CD4-positive, alpha-beta T cell treated with Interleukin-2 at 100 ng/mL for 4 hours (primary cell): ENCODE measurements around the gene GJB3.
"Not testable (repeated sequence)": the region's sequence is repeated elsewhere in the genome, so short reads cannot be mapped to it uniquely, and the experiment has no call there.

Experiments used
- DNase-seq: peaks from one replicate; pipeline ENCODE4 v3.0.0-alpha.2; 2020; ENCODE audit warnings: low spot score

Gene GJB3

DNA sequence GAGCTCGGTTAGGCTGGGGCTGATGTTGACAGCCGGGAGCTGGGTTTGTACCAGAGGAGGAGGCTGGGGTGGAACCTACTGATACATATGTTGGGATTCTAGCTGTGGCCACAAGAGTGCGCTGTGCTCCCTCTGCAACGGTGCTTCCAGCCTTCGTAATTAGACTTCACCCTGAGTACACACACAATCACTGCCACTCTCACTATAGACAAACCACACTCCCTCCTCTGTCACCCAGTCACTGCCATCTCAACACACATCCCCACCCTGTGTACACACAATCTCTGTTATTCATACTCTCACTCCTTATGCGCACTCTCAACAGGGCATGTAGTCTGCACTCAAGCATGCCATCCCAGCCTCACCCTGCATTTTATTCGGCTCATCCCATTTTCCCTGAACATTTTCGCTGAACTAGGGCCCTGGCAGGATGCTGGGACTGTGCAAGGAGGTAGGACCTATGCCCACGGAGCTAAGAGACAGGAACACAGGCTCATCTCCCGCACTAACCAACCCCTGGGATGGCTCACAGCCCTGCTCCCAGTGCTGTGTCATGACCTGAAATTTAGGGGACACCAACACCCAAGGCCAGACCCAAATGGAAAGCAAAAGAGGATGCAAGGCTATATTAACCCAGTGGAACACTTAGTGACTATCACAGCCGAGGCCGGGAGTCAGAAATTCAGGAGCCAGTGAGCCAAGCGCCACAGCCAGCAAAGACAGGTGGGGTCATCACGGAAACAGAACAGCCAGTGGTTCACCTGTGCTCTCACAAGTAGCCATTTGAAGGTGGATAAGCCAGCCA, 5.7 kb downstream of the GJB3 start:
- DNase-seq, result peak; percentile 60

DNA sequence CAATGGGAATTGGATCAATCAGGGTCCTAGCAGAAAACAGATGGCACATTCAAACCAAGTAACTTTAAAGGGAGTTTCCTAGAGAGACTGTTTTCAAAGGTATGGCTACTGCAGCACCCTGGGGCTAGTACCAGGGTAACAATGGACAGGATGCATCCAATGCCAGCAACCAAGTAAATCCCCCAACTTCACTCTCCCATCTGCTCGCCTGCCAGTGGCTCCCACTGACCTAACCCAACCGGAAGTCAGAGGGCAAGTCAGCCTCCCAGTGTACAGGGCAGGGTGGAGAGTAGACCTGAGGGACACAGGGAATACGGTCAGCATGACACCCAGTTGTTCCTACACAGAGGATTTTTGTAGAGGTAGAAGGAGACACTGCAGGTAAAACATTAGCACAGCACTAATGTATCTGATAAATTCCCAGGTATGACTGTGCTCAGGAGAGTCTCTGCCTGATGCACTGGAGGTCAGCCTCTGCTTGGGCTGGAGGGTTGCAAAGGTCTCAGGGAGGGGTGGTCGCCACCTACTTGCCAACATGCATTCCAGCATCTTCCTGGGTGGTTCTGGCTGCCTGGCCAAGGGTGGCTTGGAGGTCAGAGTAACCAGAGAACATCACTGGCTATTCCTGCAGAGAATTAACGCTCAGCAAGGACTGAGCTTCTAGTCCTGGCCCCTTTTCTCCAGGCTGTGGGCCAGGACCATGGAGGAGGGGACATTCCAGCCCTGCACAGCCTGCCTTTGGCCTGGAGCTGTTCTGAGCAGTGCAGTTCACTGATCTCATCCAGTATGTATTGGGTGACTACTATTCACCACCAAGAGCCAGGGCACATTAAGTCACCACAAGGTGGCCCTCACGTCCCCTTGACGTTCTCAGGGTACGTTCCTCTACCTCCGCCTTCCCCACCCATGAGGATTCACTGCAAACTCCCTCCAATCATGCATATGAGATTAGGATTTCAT, 6.7 kb downstream of the GJB3 start:
- no peak for DNase-seq

DNA sequence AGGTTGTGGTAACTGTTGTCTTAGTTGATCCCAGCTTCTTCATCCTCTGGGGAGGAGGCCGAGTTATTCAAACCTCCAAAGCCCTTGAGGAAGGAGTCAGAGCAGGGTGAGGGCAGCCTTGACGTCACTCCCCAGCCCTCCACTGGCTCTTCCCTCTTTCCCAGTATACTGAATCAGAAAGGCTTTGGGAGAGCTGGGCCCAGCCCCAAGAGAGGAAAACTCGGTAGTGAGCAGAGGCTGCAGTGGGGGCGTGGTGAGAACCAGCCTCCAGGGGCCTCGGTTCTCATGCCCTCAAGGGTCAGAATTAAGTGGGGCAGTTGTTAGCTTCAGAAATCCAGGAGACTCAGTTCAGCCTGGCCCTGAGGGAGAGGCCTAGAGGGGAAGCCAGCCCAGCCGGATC, 10.0 kb downstream of the GJB3 start:
- no peak for DNase-seq

DNA sequence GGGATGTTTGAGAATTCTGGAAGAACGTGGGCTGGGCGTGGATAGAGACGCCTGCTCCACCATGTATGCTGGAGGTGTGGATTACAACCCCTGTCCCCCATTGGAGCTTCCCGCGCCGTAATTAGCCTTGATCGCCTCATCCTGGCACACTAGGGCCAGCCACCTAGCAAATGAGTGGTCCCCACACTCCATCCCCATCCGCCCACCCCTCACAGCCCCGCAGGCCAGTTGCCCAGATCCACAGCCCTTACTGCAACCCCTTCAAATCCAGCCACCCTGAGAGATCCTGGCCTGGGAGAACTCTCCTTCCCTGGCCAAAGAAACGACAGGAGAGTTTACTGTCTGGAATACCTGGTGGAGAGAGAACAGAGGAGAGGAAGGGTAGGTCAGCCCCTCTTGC, 11.4 kb downstream of the GJB3 start:
- DNase-seq, result no peak

DNA sequence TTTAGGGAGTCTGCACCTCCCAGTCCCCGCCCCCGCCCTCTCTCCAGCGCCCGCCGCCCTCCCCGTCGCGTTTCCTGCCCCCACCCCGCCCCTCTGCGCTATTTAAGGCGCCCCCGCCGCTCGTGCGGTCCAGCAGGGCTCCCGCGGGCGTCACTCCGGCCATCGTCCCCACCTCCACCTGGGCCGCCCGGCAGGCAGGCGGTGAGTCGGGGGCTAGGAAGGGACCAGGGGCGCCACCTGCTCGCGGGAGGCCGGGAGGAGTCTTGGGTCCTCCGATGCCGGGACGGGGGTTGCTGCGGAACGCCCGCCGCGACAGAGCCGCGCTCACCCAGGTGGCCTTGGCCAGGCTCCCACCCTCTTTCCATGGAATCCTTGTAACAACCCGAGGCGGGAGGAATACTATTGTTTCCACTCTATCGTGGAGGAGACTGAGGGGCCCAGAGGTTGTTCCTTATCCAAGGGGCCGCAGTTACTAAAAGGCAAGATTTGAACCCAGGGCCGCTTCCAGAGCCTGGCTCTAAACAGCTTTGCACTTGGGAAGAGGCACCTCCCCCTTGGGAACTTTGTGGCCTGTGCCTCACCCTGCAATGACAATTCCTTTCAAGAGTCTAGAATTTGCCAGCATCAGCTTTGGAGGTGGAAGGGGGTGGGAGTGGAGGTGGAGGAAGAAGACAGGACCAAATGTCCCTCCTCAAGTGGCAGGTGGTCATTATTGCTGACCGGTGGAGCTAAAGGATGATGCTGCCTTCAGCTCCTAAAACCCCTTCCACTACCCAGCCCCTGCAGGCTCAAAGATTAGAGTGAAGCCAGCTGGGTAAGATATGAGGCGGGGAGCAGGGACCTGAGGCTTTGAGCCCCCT, 12.1 kb downstream of the GJB3 start, which contains the start of gene GJA4:
Gene GJA4 (plus strand): TSS at position 132 of the 860 bp plus-strand sequence. CDS start 1,215 bp downstream, outside the sequence.
- DNase-seq, result no peak

DNA sequence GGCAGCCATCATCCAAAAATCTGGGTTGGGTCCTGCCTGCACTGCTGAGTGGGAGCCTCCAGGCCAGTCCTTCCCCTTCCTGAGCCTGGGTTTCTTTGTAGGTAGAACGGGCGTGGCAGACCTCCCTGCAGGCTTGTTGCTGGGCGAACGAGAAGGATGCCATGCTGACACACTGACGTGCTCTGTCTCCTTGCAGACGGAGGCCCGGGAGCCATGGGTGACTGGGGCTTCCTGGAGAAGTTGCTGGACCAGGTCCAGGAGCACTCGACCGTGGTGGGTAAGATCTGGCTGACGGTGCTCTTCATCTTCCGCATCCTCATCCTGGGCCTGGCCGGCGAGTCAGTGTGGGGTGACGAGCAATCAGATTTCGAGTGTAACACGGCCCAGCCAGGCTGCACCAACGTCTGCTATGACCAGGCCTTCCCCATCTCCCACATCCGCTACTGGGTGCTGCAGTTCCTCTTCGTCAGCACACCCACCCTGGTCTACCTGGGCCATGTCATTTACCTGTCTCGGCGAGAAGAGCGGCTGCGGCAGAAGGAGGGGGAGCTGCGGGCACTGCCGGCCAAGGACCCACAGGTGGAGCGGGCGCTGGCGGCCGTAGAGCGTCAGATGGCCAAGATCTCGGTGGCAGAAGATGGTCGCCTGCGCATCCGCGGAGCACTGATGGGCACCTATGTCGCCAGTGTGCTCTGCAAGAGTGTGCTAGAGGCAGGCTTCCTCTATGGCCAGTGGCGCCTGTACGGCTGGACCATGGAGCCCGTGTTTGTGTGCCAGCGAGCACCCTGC, 13.2 kb downstream of the GJB3 start:
- DNase-seq, result no peak

DNA sequence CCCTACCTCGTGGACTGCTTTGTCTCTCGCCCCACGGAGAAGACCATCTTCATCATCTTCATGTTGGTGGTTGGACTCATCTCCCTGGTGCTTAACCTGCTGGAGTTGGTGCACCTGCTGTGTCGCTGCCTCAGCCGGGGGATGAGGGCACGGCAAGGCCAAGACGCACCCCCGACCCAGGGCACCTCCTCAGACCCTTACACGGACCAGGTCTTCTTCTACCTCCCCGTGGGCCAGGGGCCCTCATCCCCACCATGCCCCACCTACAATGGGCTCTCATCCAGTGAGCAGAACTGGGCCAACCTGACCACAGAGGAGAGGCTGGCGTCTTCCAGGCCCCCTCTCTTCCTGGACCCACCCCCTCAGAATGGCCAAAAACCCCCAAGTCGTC, 13.8 kb downstream of the GJB3 start:
- DNase-seq, result no peak

DNA sequence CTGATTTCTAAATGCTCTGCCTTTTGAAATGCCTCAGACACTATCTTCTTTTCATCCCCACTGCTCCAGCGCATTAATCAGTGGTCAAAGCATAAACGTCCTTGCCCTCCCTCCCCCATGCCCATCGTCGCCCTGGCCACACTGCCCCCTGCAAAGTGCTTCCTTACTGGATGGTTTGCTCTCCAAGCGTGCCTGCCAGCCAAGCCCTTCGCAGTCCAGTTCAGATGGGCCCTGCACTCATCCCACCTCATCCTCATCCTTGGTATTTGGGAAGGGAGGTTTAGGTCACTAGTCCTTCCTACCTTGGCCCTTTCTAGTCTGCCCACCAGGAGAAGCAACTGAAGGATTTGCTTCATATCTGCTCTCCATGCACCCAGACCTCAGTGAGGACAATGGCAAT, 14.9 kb downstream of the GJB3 start:
- no peak for DNase-seq

DNA sequence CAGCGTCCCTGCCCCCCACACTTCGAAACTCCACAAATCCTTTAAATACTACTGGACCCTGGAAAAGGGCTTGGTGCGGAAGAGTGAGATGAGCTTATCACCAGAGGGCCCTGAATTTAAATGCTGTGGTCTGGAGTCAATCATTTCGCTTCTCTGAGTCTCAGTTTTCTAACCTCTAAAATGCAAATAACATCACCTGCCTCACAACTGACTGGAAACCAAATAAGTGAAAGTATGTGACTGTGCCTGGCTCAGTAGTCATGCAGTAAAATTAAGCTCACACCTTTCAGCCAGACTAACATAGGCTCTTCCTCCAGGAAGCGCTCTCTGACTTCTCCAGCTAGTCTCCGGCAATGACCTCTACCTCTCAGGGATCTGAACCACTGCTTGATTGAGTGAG, 16.0 kb downstream of the GJB3 start:
- DNase-seq, result no peak

DNA sequence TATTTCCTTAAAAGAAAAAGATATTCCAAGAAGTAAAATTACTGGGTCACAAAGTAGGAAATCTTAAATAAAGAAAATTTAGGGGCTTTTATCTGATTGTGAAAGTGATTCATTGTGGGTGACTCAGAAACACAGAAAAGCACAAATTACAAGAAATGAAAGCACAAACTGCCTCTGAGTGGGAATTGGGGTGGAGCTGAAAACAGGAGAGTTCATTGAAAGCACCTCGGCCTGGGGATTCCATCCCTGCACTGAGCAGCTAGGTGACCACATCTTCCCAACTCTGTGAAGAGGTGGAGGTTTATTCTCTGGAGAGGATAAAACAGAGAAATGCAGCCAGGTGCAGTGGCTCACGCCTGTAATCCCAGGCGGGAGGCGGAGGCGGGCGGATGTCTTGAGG, 19.2 kb downstream of the GJB3 start:
- DNase-seq, result no peak

DNA sequence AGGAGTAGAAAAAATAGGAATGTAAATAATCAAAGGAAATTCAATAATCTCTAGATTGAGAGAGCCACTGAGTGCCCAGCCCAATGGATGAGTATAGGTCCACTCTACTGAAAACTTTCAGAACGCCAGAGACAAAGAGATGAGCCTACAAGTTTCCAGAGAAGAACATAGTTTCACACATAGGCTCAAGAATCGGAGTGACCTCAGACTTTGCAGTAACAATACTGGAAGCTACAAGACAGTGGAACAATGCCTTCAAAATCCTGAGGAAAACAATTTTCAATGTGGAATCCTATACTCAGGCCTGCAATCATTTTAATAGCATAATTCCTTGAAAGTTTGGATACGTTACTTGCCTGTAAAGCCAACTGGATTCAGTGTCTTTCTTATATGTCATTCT, 22.8 kb downstream of the GJB3 start:
- DNase-seq, result no peak

DNA sequence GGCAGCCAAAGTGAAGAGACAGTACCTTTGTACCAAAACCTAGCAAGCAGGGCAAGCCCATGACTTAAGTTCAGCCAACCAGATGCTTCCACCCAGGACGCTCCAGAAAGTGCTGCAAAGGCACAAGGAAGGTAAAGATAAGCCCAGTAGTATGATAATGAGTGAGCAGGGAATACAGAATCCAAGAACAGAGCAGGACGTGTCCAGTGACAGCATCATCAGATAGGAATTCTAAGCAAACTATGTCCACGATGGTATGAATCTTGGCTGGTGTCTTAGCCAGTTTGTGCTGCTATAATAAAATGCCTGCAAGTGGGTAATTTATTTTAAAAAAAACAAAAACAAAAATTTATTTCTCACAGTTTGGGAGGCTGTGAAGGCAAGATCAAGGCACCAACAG, 25.4 kb downstream of the GJB3 start:
- DNase-seq, result no peak

DNA sequence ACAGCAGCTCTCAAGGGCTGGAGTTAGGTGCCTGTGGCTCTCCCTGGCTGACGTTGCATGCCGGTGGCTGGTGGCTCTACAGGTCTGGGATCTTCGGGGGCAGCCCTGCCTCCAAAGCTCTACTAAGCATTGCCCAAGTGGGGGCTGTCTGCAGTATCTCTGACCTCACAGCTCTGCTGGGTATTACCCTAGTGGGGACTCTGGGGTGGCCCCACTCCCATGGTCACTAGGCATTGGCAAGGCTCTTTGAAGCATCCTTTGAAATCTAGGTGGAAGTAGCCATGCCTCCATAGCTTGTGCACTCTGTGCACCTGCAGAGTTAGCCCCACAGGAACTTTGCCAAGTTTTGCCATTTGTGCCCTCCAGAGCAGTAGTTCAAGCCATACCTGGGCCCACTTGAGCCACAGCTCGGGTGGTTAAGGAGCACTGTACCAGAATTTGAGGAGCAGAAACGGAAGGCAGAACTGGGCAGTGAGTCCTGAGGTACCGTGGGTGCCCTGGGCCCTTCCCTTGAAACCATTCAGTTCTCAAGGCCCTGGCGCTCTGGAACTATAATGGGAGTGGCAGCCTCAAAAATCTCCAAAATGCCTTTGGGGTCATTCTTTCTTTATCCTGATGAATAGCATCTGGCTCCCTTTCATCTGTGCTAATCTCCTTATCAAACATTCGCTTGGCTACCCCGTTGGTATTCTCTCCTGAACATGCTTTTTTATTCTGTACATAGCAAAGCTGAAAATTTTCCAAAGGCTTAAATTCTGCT, 27.2 kb downstream of the GJB3 start:
- DNase-seq, result no peak

DNA sequence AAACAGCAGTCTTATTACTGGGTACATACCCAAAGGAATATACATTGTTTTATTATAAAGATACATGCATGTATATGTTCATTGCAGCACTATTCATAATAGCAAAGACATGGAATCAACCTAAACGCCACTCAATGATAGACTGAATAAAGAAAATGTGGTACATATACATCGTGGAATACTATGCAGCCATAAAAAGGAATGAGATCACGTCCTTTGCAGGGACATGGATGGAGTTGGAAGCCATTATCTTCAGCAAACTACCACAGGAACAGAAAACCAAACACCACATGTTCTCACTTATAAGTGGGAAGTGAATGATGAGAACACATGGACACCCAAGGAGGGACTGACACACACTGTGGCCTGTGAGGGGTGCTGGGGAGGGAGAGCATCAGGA, 29.8 kb downstream of the GJB3 start:
- not testable (repeated sequence) for DNase-seq

DNA sequence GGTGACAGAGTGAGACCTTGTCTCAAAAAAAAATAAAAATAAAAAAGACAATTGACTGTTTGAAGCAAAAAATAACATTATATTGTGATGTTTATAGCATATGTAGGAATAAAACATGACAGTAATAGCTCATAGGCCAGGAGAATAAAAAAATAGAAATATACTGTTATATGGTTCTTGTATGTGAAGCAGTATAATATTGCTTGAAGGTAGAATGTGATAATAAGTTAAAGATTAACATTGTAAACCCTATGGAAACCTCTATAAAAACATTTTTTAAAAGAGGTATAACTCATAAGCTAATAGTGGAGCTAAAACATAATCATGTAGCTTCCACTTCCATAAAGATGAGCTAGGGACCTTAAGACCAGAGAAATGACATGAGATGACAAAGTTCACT, 35.3 kb downstream of the GJB3 start:
- no peak for DNase-seq

DNA sequence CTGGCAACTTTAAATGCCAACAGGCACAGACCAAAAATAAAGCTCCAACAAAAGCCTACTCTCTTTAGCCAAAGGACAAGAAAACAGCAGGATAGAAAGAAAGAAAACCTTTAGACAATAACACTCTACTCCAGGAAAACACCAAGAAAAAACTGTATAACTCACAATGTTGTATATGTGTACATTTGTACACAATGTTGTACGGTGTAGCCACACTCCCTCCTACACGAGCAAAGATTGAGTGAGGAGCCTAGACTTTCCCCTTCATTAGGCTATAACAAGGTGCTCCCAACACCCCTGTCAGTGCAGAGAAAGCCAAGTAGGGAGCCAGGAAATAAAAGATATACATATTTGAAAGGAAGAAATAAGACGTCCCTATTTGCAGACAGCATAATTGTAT, 35.8 kb downstream of the GJB3 start:
- DNase-seq, result no peak

DNA sequence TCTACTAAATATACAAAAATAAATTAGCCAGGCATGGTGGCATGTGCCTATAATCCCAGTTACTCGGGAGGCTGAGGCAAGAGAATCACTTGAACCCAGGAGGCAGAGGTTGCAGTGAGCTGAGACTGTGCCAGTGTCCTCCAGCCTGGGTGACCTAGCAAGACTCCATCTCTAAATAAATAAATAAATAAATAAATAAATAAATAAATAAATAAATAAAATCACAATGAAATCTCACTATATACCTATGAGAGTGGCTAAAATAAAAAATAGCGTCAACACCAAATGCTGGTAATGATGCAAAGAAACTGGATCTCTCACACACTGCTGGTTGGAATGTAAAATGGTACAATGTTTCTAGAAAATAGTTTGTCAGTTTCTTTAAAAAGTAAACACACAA, 37.8 kb downstream of the GJB3 start:
- DNase-seq, result not testable (repeated sequence)

DNA sequence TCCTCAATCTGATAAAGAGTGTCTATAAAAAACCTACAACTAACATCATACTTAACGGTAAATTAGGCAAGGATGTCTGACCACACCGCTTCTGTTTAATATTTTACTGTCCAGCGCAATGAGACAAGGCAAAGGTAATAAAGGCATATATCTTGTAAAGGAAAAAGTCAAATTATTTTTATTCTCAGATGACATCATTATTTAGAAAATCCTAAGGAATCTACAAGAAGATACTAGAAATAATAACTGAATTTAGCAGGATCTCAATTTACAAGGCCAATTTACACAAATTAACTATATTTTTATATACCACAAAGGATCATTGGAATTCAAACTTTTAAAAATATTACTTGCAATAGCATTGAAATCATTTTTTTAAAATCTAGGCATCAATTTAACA, 41.2 kb downstream of the GJB3 start:
- no peak for DNase-seq

DNA sequence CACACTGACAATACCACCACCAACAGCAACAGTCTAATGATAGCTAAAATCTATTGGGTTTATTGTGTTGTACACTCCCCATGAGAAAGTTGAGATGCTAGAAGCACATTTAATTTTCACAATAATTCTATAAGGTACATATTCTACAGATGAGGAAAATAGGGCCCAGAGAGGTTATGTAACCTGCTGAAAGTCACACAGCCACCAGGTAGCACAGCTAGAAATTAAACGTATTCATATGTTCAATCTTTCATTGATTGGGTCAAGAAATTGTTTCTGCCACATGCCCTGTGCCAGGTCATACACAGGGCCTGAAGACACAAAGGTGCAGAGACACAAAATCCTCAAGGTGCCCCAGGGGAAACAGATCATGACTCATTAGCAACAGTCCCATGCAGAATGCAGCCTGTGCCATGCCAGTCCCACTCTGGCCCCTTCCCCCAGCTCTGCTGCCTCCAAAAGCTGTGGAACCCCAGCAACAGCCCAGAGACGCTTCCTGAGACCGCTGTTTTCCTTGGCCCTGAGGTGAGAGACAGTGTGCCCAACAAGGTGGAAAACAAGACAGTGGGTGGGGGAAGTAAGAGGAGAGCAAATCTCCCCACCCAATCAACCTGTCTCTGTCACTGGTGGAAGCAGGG, 43.9 kb downstream of the GJB3 start:
- no peak for DNase-seq

DNA sequence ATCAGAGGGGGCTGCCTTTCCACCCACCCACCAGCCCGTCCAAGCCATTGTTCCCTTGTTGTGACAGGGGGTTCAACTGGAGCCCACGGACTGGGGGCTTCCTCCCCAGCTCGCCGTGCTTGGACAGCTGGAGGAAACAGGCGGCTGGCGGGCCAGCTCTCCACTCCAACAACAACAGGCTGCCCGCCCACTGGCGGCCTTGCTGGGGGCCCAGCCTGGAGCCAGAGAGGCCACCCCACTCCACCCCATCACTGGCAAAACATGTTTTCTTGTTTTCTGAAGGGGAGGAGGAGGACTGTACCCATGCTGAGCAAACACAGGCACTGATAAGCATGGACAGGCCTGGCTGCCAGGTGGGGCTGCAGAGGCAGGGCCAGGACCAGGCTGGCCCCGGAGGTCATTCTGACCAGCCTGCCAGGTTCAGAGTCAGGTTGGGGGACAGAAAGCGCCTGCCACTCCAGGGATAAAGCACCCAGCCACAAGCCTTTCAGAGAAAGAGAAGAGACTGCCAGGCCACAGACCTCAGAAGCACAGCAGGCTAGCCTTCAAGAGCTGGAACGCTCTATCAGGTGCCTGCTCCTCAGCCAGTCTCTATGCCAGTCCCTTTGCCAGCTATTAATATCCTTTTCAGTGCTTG, 44.6 kb downstream of the GJB3 start:
- no peak for DNase-seq
